ENCODE measurements around the gene DMRT2.

The DMRT2 gene

DNA sequence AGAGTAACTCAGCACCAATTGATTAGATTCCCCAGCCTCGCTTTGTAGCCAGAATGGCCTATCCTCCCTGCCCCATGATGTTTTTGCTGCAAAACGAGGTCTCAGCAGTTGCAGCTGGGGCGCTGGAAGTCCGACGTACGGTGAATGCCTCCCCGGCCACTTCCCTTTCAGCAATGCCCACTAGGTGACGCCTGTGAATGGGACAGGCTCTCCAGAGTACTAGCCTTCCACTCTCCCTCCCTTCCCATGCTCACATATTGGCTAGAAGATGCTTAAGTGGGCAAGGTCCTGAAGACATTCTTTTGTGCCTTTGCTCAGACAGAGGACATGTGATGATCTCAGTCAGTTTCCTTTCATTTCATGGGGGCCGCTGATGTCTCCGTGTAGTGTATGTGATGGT is 50.8 kb downstream of the DMRT2 start:
- Histone ChIP-seq H3K4me1 (ENCODE audit: control insufficient read depth, insufficient read depth, low read length) (no peaks in the 10 kb centered on the region), H3K4me3 (ENCODE audit: low read depth, low read length) (no peak overlapping the region), H3K9me3 (ENCODE audit: control insufficient read depth, insufficient read depth, low read depth, low read length) (no peaks in the 10 kb centered on the region), H3K36me3 (ENCODE audit: control insufficient read depth in 2 of 2, insufficient read depth in 1 of 2, low read length in 2 of 2) (no peaks in the 10 kb centered on the region), H3K27ac (ENCODE audit: extremely low read depth, low read depth, low read length) (no peak overlapping the region)
- CTCF ChIA-PET, result interaction anchor here (0.7 to 1.8 kb wide), 11 partner anchors 12 to 555 kb away, joined by 3 to 6 read pairs (median 3); no protein-coding TSS in a partner anchor
- POLR2A ChIA-PET, result no interaction called here
- TF ChIP-seq ZNF654 (tag by site-specific recombination; IDR thresholded peaks at IDR 0.05; ENCODE audit: low read depth) (peak; percentile 40), ZNF561 (tag by site-specific recombination; IDR thresholded peaks at IDR 0.05; ENCODE audit: borderline replicate concordance) (peak; percentile 100), SETDB1 (IDR thresholded peaks at IDR 0.05; ENCODE audit: insufficient read length, low read length) (no peak)
- TF ChIP-seq, protein P1, sequence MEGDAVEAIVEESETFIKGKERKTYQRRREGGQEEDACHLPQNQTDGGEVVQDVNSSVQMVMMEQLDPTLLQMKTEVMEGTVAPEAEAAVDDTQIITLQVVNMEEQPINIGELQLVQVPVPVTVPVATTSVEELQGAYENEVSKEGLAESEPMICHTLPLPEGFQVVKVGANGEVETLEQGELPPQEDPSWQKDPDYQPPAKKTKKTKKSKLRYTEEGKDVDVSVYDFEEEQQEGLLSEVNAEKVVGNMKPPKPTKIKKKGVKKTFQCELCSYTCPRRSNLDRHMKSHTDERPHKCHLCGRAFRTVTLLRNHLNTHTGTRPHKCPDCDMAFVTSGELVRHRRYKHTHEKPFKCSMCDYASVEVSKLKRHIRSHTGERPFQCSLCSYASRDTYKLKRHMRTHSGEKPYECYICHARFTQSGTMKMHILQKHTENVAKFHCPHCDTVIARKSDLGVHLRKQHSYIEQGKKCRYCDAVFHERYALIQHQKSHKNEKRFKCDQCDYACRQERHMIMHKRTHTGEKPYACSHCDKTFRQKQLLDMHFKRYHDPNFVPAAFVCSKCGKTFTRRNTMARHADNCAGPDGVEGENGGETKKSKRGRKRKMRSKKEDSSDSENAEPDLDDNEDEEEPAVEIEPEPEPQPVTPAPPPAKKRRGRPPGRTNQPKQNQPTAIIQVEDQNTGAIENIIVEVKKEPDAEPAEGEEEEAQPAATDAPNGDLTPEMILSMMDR (tag by site-specific recombination; IDR thresholded peaks at IDR 0.05), result peak; percentile 85
- TF ChIP-seq, protein P2, sequence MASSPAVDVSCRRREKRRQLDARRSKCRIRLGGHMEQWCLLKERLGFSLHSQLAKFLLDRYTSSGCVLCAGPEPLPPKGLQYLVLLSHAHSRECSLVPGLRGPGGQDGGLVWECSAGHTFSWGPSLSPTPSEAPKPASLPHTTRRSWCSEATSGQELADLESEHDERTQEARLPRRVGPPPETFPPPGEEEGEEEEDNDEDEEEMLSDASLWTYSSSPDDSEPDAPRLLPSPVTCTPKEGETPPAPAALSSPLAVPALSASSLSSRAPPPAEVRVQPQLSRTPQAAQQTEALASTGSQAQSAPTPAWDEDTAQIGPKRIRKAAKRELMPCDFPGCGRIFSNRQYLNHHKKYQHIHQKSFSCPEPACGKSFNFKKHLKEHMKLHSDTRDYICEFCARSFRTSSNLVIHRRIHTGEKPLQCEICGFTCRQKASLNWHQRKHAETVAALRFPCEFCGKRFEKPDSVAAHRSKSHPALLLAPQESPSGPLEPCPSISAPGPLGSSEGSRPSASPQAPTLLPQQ (tag by site-specific recombination; IDR thresholded peaks at IDR 0.05), result peak; percentile 88

DNA sequence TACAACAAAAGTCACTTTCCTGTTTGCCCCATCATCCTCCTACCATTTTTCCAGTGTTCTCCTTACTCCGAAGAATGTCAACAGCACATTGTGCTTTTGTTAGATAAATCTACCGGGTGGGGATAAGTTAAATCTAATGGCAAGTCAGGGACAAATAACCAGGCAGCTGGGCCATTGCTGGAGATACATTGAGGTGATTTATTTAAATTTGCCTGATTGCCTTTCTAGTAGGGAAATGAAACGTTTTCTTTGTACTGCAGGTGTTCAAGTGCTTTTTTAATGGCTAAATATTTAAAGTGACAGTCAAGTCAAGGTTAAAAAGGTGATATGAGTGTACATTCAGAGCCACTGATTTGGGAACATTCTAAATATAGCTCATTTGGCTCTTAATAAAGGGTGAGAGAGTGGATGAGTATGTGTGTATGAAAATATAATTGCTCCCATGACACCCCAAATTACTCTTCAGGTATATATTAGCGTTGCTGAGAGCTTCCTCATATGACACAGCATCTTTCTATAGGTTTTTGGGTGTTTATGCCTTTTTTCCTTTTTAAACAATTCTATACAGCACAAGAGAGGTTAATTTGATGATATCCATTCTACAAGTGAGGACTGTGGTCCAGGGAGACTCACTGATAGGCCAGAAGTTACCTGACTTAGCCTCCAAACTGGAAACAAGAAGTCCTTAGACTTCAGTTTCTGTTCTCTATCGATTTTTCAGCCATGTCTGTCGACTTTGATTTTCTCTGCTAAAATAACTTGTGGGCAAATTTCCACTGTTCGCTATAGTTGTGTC is 51.9 kb downstream of the DMRT2 start:
- CTCF ChIA-PET, result interaction anchor here (0.6 to 1.8 kb wide), 5 partner anchors 20 to 554 kb away, joined by 3 to 6 read pairs (median 4); no protein-coding TSS in a partner anchor

DNA sequence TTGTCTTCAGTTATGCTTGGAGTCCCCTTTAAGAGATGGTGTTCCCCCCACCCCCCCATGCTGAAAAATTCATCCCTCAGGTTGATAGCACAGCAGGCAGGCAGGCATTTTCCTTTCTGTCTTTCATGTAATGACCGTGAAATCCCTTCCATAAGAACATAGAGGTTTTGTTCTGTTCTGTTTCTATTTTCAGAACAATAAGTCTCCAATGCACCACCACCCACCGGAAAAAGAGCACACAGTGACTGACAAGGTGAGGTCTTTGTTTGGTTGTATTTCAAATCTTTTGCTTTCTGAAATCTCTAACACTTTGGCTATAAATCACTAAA is 52.4 kb downstream of the DMRT2 start:
- Histone ChIP-seq H3K36me3 (ENCODE audit: control insufficient read depth in 2 of 2, insufficient read depth in 1 of 2, low read length in 2 of 2) (no peaks in the 10 kb centered on the region), H3K4me3 (ENCODE audit: low read depth, low read length) (no peak overlapping the region), H3K9me3 (ENCODE audit: control insufficient read depth, insufficient read depth, low read depth, low read length) (no peaks in the 10 kb centered on the region), H3K27ac (ENCODE audit: extremely low read depth, low read depth, low read length) (no peak overlapping the region), H3K4me1 (ENCODE audit: control insufficient read depth, insufficient read depth, low read length) (no peaks in the 10 kb centered on the region)
- ChIA-PET POLR2A (no interaction called here), CTCF (no interaction called here)
- TF ChIP-seq ZNF239 (tag by site-specific recombination; IDR thresholded peaks at IDR 0.05) (no peak), ZNF394 (tag by site-specific recombination; IDR thresholded peaks at IDR 0.05; ENCODE audit: borderline replicate concordance) (no peak), GFI1B (tag by site-specific recombination; IDR thresholded peaks at IDR 0.05) (no peak), ZFP69B (tag by site-specific recombination; IDR thresholded peaks at IDR 0.05) (no peak), RBAK (tag by site-specific recombination; IDR thresholded peaks at IDR 0.05) (no peak), ZNF621 (tag by site-specific recombination; IDR thresholded peaks at IDR 0.05) (no peak), ZNF792 (tag by site-specific recombination; IDR thresholded peaks at IDR 0.05) (no peak), ZNF2 (tag by site-specific recombination; IDR thresholded peaks at IDR 0.05) (no peak), ZNF777 (tag by site-specific recombination; IDR thresholded peaks at IDR 0.05; ENCODE audit: borderline replicate concordance) (no peak)
- TF ChIP-seq, protein P3, sequence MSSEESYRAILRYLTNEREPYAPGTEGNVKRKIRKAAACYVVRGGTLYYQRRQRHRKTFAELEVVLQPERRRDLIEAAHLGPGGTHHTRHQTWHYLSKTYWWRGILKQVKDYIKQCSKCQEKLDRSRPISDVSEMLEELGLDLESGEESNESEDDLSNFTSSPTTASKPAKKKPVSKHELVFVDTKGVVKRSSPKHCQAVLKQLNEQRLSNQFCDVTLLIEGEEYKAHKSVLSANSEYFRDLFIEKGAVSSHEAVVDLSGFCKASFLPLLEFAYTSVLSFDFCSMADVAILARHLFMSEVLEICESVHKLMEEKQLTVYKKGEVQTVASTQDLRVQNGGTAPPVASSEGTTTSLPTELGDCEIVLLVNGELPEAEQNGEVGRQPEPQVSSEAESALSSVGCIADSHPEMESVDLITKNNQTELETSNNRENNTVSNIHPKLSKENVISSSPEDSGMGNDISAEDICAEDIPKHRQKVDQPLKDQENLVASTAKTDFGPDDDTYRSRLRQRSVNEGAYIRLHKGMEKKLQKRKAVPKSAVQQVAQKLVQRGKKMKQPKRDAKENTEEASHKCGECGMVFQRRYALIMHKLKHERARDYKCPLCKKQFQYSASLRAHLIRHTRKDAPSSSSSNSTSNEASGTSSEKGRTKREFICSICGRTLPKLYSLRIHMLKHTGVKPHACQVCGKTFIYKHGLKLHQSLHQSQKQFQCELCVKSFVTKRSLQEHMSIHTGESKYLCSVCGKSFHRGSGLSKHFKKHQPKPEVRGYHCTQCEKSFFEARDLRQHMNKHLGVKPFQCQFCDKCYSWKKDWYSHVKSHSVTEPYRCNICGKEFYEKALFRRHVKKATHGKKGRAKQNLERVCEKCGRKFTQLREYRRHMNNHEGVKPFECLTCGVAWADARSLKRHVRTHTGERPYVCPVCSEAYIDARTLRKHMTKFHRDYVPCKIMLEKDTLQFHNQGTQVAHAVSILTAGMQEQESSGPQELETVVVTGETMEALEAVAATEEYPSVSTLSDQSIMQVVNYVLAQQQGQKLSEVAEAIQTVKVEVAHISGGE (tag by site-specific recombination; conservative IDR thresholded peaks at IDR 0.05; ENCODE audit: low read depth), result no peak

More for the DNA sequence above, 51.9 kb downstream of the DMRT2 start:
- no peaks in the 10 kb centered on the region for H3K9me3 ChIP-seq (ENCODE audit: control insufficient read depth, insufficient read depth, low read depth, low read length)
- no peak overlapping the region for H3K27ac ChIP-seq (ENCODE audit: extremely low read depth, low read depth, low read length)
- H3K4me1 ChIP-seq (ENCODE audit: control insufficient read depth, insufficient read depth, low read length), result no peaks in the 10 kb centered on the region
- no peak for TF ChIP-seq ZNF707 (tag by site-specific recombination; IDR thresholded peaks at IDR 0.05)
- TF ChIP-seq ZBTB8A (tag by site-specific recombination; IDR thresholded peaks at IDR 0.05), result no peak
- no peak for TF ChIP-seq ZNF626 (tag by site-specific recombination; IDR thresholded peaks at IDR 0.05)
- TF ChIP-seq ZNF138 (tag by site-specific recombination; IDR thresholded peaks at IDR 0.05; ENCODE audit: borderline replicate concordance), result no peak
- TF ChIP-seq ZNF768 (tag by site-specific recombination; IDR thresholded peaks at IDR 0.05), result no peak
- no peak for TF ChIP-seq ZNF776 (tag by site-specific recombination; IDR thresholded peaks at IDR 0.05; ENCODE audit: borderline replicate concordance)
- no peak for TF ChIP-seq ZNF549 (tag by site-specific recombination; IDR thresholded peaks at IDR 0.05)
- TF ChIP-seq ZFP69B (tag by site-specific recombination; IDR thresholded peaks at IDR 0.05), result no peak
- no peak for TF ChIP-seq ZXDB (tag by site-specific recombination; IDR thresholded peaks at IDR 0.05)
- H3K4me3 ChIP-seq (ENCODE audit: low read depth, low read length), result no peak overlapping the region
- H3K36me3 ChIP-seq (ENCODE audit: control insufficient read depth in 2 of 2, insufficient read depth in 1 of 2, low read length in 2 of 2), result no peaks in the 10 kb centered on the region
- POLR2A ChIA-PET, result no interaction called here
